HG03565 (cell line): ENCODE measurements around the gene GRM7.

ENCODE experiments used
- ATAC-seq: cut with Tn5 transposase; IDR thresholded peaks from one replicate; pipeline ENCODE4 v1.9.1; 2021; ENCODE audit warnings: mild to moderate bottlenecking, moderate library complexity; ENCODE audit not compliant: unreplicated experiment

GRM7 gene

DNA sequence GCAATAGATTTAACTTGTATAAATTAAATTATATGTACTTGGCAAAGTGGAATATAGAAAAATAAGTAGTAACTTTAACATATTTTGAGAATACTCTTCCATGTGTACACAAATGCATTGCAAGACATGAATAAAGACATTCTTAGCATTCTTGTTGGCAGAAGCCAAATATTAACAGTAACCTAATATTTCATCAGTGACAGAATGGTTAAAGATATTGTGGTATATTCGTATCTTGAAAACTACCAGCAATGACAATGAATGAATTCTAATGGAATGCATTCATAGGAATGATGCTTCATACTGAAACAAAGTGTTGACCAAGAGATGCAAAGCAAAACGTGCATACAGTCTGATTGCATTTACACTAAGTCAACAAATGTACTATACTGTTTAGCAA, 524.7 kb downstream of the GRM7 start:
- ATAC-seq, result no peak

DNA sequence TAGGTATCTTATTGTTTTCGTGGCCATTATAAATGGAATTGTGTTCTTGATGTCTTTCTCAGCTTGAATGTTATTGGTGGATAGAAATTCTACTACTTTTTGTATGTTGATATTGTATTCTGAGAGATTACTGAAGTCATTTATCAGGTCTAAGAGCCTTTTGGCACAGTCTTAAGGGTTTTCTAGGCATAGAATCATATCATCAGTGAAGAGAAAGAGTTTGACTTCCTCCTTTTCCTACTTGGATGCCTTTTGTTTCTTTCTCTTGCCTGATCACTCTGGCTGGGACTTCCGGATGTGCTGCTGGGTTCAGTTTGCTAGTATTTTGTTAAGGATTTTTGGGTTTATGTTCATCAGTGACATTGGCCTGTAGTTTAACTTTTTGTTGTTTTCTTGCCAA, 527.1 kb downstream of the GRM7 start:
- no peak for ATAC-seq

DNA sequence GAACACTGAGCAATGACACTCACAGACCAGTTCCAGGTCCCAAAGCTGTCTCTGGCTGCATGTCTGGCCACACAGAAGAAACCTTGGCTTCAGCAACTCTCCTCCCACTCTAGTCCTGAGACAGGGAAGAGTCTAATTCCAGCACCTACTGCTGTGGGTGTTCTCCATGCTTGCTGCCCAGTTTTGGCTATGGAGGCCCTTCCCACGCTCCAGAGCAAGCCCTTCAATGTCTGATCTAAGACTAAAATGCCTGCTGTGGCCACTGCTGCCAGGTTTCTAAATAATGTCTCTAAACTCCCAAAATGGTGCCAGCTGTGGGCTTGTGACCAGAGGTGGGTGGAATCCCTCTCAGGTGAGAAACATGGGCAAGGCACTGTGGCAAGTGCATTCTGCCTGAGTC, 531.3 kb downstream of the GRM7 start:
- no peak for ATAC-seq

DNA sequence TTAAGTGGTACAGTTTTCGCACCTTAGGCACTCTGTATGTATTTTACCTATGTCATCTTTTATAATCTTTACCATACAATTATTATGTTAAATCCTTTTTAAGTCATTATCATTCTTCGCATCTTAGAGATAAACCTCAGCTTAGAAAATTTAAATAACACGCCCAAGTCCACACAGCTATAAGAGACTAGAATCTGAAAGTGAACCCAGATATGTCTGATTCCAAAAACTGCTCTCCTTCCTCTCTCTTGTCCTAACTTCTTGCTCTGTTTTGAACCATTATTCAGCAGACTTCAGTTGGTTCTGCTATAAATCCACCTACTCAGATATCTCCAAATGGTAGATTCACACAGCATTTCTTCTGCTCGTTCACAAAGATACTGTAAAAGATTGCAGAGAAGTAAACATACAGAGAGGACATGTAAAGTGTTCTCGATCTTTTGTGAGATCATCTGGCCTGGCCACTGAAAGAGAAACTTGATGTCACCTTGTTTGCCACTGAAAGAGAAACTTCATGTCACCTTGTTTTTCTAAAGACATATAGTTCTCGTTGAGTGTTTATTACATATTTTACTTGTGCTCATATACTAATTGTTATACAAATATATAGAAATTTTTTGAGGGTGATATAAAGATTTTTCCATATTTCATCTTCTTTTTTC, 533.2 kb downstream of the GRM7 start:
- no peak for ATAC-seq

DNA sequence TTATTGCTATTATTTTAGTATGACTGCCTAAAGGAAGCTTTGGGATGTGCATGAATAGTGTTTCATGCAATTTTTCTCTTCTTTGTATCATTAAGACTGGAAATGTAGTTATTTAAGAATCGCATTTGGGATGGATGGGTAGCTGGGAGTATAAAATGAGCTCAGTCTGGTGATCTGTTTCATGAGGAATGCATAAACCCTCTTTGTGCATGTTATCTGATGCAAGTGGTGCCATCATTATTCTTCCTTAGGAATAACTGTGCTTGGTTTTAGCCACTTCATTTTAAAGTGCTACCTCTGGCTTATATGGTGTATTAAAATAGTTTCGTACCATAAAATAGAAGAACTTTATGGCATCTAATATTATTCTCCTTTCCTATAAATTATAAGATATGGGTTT, 535.6 kb downstream of the GRM7 start:
- no peak for ATAC-seq

DNA sequence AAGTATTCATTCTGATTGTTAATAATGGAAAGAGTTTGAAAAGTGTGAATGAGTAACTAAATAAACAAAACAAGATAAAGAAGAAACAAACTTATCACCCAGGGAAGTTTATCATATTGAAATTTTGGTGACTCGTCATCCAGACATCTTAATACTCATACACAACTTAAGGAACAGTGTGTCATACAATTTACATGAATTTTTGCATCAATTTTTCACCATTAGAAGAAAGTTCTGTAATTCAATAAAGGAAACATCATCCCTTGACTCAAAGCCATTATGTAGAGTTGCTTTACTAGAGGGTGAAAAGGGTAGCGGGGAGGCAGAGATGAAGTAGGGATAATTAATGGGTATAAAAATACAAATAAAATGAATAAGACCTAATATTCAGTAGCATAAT, 536.2 kb downstream of the GRM7 start:
- ATAC-seq, result no peak

DNA sequence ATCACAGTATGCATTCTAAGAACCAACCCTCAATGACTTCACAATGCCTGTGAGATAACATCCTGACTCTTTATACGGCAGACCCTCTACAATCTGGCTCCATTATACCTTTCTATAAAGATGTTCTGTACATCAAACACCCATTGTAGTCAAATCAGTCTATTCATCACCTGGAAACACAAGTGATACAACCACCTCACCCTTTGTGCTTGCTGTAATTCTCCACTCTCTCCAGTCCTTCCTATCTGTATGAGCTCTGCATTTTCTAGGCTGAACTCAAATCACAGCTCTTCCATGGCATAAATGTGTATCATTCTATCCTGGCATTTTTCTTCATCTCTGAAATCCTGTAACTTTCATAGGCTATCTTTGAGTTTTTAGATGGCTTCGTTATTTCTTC, 539.4 kb downstream of the GRM7 start:
- ATAC-seq, result no peak

DNA sequence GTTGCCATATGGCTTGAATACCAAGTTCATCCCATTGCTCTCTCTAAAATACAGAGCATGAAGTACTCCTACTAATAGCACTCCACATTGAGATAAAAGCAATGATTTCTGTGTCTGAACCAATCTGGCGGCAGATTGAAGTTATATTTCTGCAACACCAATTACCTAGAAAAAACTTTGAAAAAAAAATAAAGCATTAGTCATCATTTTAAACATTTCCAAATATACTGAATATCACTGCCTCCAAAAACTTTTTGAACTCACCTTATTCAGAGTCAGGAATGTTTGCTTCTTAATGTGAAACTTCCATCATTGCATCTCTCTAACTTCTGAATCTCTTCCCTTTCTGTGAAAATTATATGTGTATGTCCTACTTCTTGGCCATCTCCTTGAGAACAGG, 540.5 kb downstream of the GRM7 start:
- no peak for ATAC-seq

DNA sequence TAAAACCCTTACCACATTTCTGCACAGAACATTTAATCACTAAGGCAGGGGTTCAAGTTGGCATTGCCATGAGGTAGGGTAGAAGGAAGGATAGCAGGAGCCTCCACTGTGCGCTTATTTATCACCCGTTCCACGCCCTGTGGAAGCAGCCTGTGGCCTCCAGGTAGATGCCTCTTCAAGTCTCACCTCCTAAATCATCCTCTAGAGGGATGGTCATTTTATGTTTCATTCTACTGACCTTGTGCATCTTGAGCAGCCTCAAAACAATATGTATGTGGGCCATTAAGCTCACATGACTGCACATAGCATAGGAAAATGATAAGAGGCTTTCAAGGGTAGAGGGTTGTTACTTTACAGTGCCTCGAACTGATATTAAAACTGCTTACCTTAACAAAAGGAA, 546.2 kb downstream of the GRM7 start:
- ATAC-seq, result no peak

DNA sequence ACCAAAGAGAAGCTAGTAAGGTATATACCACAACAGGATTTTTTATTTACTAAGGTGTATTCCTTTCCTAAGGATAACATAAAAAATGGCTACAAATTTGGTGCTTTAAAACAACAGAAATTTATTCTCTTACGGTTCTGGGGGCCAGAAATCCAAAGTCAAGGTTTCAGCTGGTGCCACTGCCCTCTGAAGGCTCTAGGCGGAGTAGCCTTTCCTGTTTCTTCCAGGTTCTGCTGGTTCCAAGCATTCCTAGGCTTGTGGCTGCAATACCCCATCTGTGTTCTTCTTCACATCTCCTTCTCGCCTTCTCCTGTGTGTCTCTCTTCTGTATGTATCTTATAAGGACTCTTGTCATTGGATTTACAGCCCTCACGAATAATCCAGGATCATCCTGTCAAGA, 549.9 kb downstream of the GRM7 start:
- ATAC-seq, result no peak

DNA sequence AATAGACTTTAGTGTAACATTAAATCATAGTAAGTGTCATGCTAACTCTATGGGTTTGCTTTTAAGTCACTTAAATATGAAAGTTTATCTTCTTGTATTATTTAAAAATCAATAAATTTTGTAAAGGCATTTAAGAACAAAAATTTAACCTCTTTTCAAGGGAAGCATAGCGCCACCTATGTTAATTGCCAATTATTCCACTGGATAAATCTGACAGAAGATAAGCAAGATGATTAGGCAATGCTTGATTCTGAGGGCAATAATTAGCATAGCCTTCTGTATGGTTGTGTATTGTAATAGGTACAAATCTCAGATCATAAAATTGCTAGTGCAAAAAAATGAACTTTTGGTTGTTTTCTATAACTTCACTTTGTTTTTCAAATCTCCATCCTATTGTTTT, 560.1 kb downstream of the GRM7 start:
- no peak for ATAC-seq

DNA sequence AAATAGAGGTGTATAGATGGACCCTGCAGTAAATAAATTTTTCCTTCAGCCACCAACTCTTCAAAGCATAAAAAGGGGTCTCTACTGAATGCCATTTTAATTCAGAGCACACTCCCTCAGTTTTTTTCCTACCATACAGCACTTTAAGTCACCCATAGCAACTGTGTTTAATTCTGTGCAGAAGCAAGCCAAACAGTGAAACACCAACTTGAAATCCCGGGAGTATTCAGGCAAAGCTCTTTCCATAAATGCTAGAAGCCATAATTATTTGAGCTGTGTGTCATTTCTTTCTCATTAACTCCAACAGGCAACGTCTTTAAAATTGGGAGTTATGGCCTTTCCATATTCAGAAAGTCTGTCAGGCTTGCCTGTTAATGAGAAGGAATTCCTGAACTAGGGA, 562.1 kb downstream of the GRM7 start:
- ATAC-seq, result no peak

DNA sequence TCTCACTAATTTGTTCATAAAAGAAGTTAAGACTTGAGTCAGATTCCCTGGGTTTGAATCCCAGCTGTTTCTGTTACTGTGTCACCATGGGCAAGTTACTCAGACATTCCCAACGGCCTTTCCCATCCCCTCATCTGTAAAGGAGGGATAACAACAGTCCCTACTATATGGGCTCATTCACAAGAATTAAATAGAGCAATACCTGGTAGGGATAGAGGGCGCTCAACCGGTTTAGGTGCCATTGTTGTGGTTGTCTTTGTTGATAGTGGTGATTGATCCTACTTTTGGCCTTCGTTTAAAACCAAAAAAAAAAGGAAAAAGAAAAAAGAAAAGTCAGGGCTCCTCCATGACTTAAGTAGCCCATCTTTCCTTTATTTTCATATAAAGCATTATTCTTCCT, 563.1 kb downstream of the GRM7 start:
- ATAC-seq, result no peak

DNA sequence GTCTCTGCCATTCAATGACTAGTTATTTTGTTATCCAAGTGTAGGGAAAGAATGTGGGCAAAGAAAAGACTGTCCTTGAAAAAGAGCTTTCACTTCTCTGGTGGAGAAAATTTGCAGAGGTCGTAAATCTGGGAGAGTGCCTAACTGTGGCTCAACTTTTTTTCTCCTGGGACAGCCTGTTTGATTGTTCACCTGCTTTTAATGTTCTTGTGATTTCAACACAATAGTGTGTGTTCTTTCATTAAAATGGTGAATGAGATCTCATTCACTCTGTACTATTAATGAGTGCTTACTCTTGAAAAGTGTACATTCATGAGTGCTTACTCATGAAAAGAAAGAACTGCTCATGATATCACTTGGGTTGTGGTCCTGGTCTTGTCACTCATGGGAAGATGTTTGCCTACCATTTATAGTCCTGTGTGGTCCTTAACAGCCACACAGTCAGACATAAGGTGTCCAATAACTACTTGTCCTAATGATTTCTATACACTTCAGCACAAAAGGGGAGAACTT, 567.3 kb downstream of the GRM7 start:
- no peak for ATAC-seq

DNA sequence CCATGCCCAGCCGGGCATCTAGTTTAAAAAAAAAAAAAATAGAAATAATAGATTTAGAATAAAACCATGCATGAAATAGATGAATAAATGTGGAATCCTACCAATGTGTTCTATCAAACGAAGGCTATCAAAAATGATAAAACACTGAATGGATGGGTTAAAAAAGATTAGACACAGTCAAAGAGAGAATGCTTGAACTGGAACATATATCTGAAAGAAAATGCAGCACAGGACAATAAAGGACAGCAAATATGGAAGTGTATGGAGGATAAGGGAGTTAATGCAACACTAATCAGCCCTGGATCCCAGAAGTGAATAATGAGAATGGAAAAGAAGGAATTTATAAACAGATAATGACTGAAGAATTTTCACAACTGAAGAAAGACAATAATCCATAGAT, 571.7 kb downstream of the GRM7 start:
- ATAC-seq, result no peak

DNA sequence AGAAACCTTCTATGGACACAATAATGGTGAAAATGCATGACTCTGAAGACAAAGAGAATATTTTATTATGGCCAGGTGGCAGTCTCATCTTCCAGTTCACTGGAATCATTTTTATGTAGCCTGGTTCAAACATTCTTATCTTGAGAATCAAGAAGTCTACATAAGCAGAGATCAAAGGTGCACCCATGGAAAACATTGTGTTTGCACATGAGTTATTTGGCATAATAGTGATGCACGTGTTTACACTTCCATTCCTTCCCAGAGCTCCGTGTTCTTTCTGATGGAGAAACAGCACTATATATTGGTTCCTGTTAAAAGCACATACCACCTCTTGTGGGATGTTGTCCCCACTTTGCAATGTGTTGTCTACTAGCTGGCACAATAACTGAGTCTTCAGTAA, 572.2 kb downstream of the GRM7 start:
- ATAC-seq, result no peak

DNA sequence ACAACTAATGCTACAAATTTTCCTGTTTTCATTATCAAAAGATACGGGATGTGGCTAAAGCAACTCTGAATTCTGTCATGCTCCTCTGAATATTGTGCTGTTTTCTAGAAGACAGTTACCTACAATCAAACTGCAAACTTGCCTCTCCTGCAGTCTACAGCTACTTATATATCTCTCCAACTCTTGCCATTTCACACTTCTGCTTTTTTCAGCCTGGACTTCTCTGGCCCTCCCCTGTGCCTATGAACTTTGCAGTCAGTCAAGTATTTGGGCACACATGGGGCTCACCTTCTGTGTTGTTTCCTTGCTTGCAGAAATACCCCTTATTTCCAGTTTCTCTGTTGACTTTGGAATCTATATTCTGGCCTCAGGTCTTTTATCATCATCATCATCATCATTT, 575.6 kb downstream of the GRM7 start:
- ATAC-seq, result peak; percentile 45

DNA sequence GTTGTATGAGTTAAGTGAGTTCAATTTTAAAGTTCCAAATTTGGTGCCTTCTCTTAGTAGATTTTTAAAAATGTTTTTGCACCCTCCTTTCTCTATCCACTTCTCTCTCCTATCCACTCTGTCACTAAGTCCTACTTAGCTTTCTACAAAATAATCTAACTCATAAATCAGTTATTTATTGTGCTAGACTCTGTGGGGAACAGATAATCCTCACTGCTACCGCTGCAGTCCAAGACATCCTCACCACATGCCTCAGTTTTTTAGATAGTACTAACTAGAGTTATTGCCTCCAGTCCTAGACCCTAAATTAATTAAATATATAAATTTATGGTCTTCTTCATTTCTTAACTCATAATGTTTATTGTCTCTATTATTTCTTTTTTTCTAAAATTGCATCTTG, 576.3 kb downstream of the GRM7 start:
- ATAC-seq, result no peak

DNA sequence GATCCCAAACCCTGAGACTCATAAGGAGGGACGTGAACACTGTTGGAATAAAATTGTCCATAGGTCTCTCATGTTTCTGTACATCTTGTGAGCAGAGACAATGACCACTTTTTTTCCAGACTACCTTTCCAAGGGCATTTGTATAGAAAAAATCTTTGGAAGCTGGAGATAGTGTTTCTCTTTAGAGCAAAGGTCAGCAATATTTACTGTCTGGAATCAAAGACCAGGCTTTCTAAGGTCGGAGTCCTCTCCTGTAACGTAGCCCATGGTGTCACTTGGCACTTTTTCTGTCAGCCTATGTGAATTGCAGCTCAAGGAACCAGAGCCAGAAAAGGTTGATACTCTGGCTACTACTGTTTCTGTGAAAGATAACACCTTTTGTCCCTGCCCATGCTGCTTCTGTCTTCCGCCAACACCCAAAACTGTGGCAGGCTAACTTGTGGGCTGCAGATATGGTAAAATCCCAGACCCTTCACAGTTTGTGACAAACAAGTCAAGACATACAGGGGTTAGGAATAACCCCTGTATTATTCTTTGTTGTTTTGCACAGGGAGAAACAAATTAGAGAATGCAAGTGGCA, 578.3 kb downstream of the GRM7 start:
- no peak for ATAC-seq

DNA sequence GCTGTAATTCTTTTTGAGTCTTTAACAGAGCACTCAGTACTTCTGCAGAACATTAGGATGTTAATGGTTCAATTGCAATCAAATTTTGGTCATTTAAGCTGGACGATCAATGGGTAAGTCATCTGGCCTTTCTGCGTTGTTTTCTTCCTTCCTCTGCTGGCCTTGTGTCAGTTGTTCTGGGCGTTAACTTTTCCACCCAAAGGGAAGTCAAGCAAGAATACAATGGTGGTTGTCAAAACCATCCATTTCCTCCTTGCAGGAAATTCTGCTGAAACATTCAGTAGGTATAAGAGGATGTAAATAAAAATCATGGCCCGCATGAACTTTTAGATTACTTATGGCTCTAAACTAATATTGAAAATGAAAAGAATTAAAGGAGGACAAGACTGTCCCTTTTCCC, 584.0 kb downstream of the GRM7 start:
- ATAC-seq, result no peak

DNA sequence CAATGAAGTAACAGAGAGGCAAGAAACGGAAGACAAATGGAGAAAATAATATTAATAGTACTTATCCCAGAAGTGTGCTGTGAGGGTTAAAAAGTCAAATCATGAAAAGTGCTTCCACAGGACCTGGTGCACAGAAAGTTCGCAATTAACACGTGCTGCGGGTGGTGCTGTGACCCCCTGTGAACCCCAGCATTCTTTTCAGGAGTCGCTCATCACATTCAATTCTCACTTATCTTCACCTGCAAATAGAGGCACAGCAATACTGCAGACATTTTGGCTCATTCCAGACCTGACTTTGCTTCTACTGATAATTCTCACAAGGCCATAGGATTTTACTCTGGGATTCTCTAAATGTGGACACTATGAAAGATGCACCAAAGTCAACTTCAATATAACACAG, 584.4 kb downstream of the GRM7 start:
- no peak for ATAC-seq

DNA sequence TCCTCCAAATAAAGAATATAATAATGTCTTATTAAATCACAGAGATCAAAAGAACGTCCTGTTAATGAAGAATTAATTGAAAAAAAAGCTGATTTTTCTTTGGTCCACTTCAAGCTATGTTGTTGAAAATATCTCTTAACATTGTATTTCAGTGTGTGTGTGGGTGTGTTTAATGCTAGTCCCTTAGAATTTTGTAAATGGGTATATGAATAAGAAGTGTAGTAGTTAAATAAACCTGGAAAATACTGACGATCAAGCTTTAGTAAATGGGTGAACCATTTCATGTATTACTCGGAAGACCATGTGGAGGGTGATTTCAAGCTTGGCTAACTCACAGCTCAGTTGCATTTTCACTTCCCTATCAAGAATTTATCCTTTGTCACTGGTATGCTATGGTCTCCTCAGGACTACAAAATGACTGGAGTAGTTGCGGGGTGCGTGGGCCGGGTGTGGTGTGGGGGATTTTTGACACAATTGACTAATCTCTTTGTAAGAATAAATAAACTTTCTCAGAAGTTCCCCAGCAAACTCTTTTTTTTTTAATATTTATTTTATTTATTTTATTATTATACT, 586.4 kb downstream of the GRM7 start:
- ATAC-seq, result peak; percentile 100

DNA sequence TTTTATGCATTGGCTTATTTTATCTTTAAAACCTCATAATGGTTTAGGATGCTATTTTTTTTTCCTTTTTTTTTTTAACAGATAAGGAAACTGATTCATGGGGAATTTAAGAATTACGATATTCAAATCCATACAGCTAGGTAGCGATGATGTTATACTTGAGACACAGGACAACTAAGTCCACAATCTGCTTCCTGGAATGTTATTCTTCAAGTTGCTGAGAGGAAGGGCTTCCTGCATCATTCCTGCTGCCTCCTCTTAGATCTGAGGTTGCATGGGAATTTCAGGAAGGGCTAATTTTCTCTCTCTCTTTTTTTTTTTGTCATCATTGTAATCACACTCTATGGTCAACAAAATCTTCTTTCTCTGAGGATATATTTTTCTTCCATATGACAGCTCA, 595.5 kb downstream of the GRM7 start:
- ATAC-seq, result no peak
